Stimulated activated CD8-positive, alpha-beta memory T cell treated with anti-CD3 and anti-CD28 coated beads, Interleukin-7, amount 100 ng/mL, for 24 hours (primary cell): Measurements from ENCODE around the gene CPLX1.

Experiments
- DNase-seq: peaks from one replicate; pipeline ENCODE4 v3.0.0-alpha.2; 2020; ENCODE audit warnings: low read depth

The CPLX1 gene

DNA sequence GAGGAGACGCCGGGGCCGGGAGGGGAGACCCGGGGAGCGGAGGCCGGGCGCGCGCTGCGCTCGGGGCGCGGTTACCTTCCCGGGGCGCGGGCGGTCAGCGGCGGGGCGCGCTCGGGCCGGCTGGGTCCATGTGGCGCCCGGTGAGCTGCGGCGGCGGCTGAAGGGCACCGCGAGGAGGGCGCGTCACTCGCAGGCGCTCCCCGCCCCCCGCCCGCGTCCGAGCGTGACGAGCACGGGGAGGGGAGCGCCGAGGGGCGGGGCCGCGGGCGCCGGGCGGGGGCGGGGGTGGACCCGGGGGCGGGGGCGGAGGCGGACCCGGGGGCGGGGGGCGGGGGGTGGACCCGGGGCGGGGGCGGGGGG is at the start of gene CPLX1:
CPLX1 (minus strand) TSS at position 159 of the 360 bp plus-strand sequence. CDS start 1,607 bp downstream, outside the sequence.
- no peak for DNase-seq

DNA sequence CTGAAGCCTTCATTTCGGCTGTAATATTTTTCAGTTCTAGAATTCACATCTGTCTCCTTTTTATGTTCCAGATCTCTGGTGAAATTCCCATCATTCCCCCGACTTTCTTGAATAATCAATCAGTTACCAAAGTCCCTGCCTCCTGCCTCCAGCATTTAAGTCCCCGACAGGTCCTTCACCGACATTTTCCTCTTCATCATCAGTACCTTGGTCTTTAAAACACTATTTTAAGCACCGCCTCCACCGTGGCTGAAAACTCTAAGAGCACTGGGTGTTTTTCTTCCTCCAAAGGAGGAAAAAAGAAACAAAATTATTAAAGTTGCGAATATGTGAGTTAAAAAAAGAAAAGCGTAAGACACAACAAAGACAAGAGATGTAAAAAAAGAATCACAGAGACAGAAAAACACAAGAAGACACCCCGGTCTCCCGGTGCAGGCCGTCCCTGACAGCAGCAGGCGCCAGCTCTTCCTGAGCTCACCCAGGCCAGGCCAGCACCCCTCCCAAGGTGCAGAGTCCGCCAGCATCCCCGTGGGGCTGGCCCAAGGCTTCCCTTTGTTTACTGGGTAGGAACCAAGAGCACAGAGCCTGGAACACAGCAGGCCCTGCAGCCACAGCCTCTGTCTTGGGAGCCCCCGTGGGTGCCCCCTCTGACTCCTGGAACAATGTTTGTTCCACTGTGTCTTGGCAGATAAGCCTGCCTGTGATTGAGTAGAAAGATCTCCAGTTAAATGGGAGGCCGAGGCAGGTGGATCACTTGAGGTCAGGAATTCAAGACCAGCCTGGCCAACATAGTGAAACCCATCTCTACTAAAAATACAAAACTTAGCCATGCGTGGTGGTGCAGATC is 49.3 kb upstream of the CPLX1 start:
- DNase-seq = no peak

DNA sequence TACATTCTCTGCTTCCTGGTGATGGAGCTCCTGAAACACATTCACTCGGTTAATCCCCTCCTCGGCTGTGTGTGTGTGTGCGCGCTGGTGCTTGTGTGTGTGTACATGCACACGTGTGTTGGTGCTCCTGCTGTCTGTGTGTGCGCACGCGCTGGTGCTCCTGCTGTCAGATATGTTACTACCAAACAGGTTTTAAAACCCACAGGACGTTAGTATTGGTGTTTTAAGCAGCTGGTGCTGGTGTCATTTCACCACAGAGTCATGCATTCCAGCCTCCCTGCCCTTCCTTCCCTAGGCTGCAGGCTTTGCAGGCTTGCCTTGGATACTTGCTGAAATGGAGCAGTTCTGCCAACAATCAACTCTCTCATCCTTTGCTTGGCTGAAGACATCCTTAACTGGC is 48.1 kb upstream of the CPLX1 start:
- DNase-seq = no peak

DNA sequence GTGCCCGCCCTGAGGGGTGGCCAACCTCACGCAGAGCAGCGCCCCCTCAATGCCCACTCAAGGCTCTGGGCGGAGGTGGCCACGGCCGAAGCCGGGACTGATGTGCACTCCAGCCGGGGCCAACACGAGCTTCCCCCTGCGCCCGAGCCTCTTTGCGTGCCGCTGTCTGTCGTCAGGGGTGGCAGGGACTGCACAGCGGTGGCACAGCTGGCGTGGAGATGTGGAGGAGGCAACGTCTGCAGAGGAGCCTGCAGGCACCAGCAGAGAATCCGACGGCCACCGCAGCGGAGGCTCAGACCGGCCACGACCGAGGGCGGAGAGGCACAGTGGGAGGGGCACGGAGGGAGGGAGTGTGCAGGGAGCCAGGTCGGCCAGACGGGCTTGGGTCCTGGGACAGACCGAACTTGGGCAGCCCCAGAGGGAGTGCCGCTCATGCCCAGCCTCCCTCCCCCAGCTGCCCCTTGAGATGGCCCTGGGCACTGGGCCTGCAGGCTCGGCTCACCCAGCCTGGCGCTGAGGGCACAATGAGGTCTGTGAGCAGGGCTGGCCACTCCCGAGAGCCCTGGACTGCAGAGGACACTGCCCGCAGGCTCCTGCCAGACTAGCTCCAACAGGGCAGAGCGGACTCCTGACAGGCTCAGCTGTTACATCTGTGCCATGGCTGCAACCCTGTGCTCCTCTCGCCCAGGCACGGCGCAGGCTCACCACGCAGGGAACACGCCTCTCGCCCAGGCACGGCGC is 46.5 kb upstream of the CPLX1 start:
- no peak for DNase-seq

DNA sequence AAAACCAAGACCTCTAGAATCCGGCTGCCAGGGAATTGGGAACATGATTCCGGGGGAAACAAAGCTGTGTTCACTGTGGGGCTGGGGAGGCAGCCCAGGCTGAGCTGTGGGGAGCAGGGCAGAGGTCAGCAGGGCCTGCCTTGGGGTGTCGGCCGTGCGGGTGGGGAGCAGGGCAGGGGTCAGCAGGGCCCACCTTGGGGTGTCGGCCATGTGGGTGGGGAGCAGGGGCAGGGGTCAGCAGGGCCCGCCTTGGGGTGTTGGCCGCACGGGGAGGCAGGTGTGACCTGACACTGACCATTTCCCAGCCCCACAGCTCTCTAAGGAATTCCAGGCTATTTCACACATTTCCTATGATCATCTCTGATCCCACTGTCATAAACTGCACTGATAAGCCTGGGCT is 45.6 kb upstream of the CPLX1 start:
- DNase-seq = no peak

DNA sequence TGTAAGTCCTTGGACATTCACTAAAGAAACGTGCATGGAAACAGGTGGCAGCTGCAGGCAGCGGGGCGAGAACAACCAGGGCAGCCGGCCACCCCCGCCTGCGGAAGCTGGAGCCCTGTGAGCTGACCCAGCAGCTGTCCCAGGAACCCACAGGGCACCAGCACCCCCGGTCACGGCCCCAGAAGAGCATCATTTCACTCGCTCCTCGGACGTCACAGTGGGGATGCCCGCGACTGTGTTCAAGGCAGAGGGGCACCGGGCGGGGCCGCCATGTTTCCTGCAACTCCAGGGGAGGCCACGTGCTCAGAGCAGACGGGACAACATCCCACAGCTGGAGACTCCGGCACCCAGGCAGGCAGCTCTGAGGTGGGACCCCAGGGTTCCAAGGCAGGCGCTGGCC is 45.0 kb upstream of the CPLX1 start:
- no peak for DNase-seq

DNA sequence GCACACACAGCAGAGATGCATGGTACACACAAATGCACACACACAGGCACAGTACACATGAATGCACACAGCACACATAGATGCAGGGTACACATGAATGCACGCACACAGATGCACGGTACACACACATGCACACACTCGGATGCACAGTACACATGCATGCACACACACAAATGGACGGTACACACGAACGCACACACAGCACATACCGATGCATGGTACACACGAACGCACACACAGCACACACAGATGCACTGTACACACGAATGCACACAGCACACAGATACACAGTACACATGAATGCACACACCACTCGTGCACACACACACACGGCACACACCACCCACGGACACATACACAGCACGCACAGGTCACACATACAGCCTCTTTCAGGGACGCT is 43.8 kb upstream of the CPLX1 start:
- DNase-seq = no peak

DNA sequence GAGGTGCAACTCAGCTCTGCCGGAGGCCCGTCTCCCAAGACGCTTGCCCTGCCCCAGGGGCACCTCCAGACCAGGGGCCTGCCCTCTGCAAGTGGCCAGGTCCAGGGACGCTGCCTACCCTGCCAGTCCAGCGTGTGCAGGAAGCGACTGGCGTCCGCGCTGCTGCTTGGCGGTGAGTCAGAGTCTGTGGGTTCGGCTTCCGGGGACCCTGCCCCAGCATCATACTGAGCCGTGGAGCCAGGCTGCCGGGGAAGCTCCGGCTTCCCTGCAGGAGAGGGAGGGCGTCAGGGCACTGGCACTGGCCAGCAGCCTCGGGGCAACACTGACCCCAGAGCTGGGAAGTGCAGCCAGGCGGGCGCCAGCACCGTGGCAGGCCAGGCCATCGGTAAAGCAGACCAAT is 42.5 kb upstream of the CPLX1 start:
- no peak for DNase-seq

DNA sequence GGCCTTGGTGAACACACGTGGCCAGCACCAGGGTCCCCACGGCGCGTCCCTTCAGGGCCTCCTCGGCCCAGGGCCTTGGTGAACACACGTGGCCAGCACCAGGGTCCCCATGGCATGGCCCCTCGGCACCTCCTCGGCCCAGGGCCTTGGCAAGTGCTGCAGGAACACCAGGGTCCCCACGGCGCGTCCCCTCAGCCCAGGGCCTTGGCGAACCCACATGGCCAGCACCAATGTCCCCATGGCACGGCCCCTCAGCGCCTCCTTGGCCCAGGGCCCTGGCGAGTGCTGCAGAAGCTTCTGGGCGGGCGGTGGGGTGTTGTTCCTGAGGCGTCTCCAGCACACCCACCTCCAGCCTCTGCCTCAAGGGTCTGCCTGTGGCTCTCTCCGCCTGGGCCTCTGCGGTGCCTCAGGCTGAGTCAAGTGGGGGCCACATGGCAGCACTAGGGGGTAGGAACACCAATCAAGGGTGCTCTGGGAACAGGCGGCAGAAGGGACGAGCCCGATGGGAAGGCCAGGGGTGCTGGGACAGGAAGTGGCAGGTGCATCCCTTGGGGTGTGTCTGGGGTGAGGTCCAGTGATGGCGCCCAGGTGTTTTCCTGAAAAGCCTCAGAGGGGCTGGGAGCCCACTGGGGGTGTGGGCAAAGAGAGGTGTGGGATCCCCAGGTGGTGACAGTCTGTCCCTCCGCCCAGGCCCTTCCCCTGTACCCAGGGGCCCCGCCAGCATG is 41.8 kb upstream of the CPLX1 start:
- DNase-seq = no peak

DNA sequence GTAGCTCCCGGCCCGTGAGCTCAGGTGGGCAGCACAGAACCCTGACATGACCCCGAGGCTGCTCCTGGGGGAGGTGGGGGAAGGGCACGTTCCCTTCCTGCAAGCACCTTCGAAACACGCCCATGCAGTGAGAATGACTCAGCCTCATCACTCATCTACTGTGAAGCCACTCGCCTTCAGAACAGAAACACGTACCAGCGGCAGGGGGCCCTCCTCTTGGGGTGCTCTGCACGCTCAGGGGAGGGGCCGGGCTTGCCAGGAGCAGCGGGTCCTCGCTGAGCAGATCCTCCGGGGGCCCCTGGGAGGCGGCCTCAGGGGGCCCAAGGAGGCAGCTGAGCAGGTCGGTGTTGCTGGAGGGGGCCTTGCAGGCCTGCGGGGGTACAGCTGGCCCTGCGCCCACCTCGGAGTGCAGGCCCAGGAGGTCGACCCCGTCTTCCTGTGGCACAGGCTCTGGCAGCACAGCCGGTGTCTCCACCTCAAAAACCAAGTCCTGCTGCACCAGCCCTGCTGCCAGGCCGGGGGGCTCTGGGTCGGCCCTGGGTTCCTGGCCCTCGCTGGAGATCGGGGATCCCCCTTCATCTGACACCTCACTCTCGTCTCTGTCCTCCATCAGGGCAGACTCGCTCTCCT is 40.9 kb upstream of the CPLX1 start:
- DNase-seq = no peak

DNA sequence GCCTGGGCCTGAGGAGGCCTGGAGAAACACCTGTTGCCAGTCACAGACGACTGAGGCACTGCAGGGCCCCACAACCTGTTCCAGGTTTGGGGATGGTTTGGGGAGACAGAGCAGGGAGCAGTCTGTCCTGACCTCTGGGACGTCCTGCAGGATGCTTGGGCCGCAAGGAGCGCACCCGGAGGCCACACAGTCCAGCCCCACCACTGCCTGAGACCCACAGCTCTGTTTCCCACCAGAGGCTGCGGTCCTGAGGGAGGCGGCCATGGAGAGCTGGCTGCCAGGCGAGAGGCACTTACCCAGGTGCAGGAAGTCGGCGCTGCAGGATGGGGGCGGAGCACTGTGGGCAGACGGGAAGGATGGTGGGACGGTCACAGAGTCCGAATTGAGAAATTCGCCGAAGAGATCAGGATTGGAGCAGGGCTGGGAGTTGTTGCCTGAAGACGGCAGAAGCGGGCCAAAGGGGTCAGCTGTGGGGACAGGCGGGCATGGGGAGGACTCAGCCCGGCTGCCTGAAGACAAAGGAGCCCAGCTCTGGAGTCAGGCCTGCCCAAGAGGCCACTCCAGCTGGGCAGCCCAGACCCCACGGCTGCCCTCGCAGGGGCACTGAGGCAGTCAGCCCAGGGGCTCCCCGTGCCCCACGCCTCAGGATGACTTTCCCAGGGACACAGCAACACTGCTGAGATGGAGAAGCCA is 40.3 kb upstream of the CPLX1 start:
- no peak for DNase-seq

DNA sequence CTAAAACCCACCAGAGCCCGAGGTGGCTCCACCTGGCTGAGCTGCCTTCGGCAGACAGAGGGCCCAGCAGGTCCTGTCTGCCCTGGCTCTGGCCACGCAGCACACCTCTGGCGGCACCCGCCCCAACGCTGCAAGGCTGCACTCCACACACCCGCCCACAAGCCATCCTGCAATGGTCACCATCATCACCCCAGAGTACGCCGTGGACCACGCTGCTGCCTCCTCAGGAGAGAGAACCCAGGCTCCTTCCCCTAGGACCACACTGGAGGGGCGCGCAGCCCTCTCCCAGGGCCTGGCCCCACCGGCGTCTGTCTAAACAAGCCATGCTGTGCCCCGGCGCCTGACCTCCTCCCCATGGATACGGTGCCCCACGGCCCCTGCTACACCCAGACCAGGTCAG is 39.6 kb upstream of the CPLX1 start:
- no peak for DNase-seq

DNA sequence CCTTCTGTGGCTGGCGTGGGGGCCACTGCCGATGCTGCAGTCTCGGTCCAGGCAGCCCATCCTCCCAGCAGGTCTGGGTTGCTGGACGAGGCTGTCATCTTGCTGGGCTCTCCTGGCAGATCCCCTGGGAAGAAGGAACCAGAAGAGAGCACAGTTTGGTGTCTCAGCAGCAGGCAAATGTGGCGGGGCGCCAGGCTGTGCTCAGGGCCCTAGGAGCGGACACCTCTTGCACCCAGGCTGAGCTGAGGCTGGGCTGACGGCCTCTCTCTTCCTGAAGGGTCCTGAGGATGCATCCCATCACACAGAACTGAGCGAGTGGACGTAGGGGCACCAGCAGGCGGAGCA is 39.2 kb upstream of the CPLX1 start:
- no peak for DNase-seq

DNA sequence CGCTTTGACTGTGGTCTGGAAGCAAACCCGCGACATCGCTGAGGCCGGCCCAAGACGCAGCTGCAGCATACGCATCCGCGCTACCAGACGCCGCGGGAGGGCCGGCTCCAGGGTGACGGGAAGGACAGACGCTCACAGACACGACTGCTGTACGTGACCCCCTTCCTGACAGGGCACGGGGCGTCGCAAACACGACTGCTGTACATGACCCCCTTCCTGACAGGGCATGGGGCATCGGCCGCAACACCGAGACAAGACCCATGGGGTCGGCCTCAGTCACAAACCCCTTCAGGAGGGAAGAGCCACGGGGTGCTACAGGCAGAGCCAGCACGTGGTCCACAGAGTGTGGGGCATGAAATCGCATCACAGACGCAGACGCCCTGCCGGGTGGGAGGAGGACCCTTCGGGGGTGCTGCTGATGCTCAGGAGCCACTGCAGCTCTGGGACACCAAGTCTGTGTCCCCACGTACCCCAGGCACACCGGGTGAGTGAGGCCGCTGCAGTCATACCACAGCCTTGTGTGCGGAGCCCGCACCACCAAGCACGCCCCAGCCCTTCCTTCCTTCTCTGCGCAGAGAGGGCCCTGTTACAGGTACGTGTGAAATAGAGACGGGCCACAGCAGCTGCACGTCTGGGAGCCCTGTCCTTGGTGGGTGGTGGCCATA is 38.7 kb upstream of the CPLX1 start:
- DNase-seq = no peak

DNA sequence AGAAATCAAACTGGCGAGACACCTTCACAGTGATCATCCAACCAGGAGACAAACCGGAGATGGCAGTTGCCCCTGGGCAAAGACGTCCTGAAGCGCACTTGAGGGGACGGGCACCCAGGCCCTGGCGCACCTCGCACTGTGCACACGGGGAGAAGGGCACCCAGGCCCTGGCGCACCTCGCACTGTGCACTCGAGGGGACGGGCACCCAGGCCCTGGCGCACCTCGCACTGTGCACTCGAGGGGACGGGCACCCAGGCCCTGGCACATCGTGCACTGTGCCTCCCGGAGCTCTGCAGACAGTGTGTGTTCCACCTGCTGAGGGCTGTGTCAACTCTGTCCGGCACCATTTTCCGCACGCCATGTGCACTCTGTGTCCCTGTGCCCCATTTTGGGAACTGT is 34.6 kb upstream of the CPLX1 start:
- DNase-seq = no peak

DNA sequence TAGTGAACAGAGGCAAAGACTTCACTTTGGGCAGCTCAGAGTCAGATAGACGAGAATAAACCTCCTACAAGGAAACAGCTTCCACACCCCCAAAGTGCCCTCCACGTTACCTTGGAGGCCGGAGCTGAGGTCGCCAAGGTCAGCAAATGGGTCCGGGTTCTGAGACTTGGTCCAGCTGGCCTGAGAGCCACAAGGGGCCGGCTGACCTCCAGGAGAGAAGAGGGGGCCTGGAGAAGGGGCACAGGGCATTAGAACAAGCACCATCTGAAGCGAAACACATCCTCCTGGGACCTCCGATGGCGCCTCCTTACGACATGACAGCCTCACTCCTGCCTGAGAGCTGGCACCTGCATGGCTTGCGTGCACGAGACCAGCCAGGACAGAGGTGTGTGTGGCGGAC is 33.6 kb upstream of the CPLX1 start:
- DNase-seq = no peak

DNA sequence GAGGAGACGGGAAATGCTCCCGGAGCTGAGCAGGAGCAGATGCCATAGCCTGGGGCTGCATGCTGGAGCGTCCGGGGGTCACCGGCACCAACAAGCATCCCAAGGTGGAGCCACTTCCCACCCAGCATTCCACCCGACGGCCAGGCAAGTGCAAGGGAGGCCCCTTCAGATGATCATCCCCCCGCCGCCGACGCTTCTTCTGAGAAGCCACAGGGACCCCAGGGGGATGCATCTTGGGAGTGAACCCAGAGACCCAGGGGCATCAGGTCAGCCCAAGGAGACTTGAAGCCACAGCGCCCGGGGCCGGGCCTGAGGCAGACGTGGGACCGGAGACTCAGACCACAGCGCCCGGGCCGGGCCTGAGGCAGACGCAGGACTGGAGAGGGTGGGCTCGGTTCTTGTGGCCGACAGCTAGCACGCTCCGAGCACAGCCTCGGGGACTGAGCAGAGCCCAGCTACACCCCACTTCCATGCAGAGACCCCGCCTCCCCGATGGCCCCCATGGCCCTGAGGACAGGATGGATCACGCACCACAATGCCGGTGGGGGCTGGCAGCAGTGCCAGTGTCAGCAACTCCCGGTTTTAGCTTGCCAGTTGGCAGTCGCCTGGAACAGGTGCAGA is 33.0 kb upstream of the CPLX1 start:
- DNase-seq = no peak

DNA sequence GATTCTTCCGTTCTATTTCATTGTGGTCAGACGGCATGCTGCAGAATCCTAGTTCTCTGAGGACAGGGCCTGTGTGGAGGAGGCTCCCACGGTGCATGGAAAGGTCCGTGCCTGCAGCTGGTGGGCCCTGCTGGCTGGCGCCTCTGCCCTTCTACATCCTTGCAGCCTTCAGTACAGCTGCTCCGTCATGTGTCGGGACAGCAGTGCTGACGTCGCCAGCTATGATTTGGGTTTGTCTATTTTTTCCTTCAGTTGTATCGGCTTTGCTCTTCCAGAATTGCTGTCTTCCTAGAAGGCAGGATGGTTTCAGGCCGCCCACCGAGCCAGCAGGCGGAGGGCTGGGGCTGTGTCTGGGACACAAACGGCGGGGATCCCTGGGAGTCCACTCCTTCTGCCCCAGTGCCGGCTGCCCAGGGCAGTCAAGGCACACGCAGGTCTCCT is 32.1 kb upstream of the CPLX1 start:
- DNase-seq = no peak

DNA sequence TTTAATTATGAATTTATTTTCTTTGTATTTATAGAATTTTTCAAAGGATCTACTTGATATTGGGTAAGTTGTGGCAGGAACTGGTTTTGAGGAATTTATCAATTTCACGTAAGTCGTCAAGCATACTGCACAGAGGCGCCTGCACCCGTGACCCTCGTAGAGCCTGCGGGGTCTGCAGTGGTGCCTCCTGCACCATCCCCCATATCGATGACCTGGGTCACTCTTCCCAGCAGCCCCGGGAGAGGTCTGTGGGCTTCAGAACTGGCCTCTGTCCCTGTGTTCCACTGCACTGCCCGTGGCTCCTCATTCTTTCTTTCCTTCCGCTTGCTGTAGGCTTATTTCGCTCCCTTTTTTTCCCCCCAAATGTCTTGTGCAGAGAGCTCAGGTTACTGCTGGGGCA is 31.5 kb upstream of the CPLX1 start:
- no peak for DNase-seq

DNA sequence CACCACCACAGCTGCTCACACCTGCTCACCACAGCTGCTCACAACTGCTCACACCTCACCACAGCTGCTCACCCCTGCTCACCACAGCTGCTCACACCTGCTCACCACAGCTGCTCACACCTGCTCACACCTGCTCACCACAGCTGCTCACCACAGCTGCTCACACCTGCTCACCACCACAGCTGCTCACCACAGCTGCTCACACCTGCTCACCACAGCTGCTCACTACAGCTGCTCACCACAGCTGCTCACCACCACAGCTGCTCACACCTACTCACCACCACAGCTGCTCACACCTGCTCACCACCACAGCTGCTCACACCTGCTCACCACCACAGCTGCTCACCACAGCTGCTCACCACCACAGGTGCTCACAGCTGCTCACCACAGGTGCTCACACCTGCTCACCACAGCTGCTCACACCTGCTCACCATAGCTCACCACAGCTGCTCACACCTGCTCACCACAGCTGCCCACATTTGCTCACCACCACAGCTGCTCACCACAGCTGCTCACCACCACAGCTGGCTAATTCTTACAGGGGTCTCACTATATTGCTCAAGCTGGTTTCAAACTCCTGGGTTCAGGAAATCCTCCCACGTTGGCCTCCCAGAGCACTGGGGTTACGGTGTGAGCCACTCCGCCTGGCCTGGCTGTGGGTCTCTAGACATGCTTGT is 30.4 kb upstream of the CPLX1 start:
- DNase-seq = no peak

DNA sequence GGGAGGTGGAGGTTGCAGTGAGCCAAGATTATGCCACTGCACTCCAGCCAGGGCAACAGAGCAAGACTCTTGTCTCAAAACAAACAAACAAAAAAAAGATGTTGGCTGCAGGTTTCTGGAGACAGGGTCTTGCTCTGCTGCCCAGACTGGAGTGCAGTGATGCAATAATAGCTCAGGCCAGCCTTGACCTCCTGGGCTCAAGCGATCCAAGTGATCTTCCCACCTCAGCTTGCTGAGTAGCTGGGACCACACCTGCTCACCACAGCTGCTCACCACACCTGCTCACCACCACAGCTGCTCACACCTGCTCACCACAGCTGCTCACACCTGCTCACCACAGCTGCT is 29.9 kb upstream of the CPLX1 start:
- no peak for DNase-seq
